Measurements from ENCODE around the gene SOX21. TPM values are rescaled to one million over a fixed set of nuclear protein-coding genes. Genes with fewer than 3 reads are reported as not detected.

SOX21 gene
- total and polyA plus RNA-seq, 9 donors: 0.02 TPM; not detected in 8

DNA sequence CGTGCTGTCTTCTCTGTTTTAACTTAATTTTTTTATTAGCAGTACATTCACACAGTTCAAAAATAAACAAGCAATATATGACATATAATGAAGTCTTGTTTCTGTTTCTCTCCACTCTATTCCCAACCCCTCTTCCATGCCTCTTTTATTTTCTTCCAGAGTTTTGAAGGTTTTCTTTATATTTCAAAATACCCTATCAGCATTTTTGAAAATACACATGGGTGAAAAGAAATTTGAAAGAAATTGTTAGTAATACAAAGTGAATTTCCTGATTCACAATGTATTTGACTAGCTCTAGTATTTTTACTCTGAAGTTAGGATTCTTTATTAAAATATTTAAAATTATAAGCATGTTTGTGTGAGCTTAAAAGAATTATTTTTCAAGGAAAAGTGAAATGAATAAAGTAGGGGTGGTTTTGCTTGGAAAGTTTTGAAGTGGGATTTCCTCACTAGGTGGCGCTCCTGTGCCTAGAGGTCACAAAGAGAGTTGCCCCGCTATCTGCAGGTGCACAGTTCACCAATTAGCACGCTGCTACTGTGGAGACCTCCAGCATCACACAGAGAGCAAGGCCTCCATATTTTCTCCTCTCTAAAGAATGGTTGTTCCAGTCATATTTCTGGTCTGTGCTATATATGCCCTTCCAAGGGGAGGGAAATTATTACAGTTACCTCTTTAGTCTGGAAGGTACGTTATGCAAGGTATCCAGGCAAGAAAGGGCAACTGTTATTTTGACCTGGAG, 37.6 kb downstream of the SOX21 start:
- no peak overlapping the region for H3K27ac ChIP-seq
- H3K9me3 ChIP-seq: no peaks in the 10 kb centered on the region
- TF ChIP-seq EP300 (IDR thresholded peaks at IDR 0.05) (no peak), POLR2A (IDR thresholded peaks at IDR 0.05) (no peak)
- TF ChIP-seq, protein P1, sequence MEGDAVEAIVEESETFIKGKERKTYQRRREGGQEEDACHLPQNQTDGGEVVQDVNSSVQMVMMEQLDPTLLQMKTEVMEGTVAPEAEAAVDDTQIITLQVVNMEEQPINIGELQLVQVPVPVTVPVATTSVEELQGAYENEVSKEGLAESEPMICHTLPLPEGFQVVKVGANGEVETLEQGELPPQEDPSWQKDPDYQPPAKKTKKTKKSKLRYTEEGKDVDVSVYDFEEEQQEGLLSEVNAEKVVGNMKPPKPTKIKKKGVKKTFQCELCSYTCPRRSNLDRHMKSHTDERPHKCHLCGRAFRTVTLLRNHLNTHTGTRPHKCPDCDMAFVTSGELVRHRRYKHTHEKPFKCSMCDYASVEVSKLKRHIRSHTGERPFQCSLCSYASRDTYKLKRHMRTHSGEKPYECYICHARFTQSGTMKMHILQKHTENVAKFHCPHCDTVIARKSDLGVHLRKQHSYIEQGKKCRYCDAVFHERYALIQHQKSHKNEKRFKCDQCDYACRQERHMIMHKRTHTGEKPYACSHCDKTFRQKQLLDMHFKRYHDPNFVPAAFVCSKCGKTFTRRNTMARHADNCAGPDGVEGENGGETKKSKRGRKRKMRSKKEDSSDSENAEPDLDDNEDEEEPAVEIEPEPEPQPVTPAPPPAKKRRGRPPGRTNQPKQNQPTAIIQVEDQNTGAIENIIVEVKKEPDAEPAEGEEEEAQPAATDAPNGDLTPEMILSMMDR (IDR thresholded peaks at IDR 0.05): no peak
- whole genome bisulfite sequencing, 3 donors: 23 to 32% (median 27%) methylated on average over 5 of the region's 5 CpGs
- intact Hi-C loops (cut with DNase I): no loop called here
- H3K4me3 ChIP-seq: no peak overlapping the region
- no peaks in the 10 kb centered on the region for H3K4me1 ChIP-seq (ENCODE audit: insufficient read depth)
- H3K27me3 ChIP-seq: no peaks in the 10 kb centered on the region
- H3K36me3 ChIP-seq: no peaks in the 10 kb centered on the region
- DNase-seq: no peak

DNA sequence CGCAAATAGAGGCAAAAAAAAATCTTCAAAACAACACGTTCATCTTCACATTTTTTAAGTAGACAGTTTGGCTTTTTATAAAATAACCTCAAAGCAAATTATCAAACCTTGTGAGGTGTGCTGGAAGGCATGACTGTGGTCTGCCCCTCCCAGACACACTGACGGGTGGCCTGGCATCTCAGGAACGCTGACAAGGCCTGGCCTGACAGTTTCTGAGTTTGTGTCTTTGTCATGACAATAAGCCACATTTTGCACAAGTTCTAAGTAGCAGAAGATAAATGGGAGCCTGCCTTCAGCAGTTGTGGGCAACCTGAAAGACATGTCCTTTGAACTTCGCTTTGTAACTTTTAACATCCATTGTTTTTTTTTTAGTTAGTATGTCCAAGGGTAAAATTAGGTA, 38.5 kb downstream of the SOX21 start:
- no peaks in the 10 kb centered on the region for H3K27me3 ChIP-seq
- TF ChIP-seq POLR2A (IDR thresholded peaks at IDR 0.05) (no peak), EP300 (IDR thresholded peaks at IDR 0.05) (no peak)
- TF ChIP-seq, protein P1 (IDR thresholded peaks at IDR 0.05): no peak
- H3K27ac ChIP-seq: no peak overlapping the region
- H3K4me1 ChIP-seq (ENCODE audit: insufficient read depth): no peaks in the 10 kb centered on the region
- H3K4me3 ChIP-seq: no peak overlapping the region
- H3K36me3 ChIP-seq: no peaks in the 10 kb centered on the region
- no peaks in the 10 kb centered on the region for H3K9me3 ChIP-seq
- DNase-seq: no peak
- 54 to 64% (median 63%) methylated on average over 5 of the region's 5 CpGs for WGBS, 3 donors
- intact Hi-C loops (cut with DNase I): no loop called here

DNA sequence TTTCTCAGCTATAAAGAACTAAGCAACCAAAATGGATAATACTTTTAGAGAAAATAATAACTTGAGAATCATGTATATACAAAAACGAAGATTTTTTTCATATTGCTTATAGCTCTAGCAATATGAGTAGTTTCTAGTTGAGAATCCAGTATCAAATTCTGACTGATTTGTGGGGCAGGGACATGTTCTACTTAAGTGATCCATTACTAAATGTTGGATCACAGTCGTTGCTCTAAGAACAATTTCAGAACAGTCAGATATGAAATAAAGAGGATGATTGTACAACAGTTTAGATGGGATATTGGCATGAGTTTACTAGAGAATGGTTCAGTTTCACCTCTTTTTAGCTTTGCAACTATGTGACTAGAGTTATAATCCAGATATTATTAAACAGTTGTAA, 39.9 kb downstream of the SOX21 start:
- TF ChIP-seq, protein P1 (IDR thresholded peaks at IDR 0.05): no peak
- TF ChIP-seq EP300 (IDR thresholded peaks at IDR 0.05) (no peak), POLR2A (IDR thresholded peaks at IDR 0.05) (no peak)
- Histone ChIP-seq H3K9me3 (no peaks in the 10 kb centered on the region), H3K4me1 (ENCODE audit: insufficient read depth) (no peaks in the 10 kb centered on the region), H3K27ac (no peak overlapping the region), H3K4me3 (no peak overlapping the region), H3K27me3 (no peaks in the 10 kb centered on the region), H3K36me3 (no peaks in the 10 kb centered on the region)
- intact Hi-C loops (cut with DNase I): no loop called here
- WGBS, 3 donors: 83 to 87% (median 83%) methylated on average over 2 of the region's 2 CpGs
- no peak for DNase-seq

DNA sequence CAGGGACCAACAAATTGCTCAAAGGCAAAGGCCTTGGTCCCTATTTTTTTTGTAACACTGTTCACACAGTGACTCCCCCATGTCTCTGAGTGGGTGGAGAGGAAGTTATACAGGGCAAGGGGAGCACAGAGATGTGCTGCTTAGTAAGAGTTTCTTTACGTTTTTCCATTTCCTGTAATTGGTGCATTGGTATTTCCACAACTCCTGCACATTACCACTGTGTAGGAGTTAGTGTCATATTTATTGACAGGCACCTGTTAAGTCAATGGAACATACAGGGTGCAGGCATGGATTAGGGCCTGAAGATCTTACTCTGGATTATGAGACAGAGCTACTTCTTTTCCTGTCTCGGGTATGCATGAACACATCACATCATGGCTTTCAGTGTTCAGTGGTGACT, 45.2 kb downstream of the SOX21 start:
- Histone ChIP-seq H3K27ac (no peak overlapping the region), H3K9me3 (no peaks in the 10 kb centered on the region), H3K27me3 (no peaks in the 10 kb centered on the region), H3K4me3 (no peak overlapping the region), H3K4me1 (ENCODE audit: insufficient read depth) (no peaks in the 10 kb centered on the region), H3K36me3 (no peaks in the 10 kb centered on the region)
- no peak for DNase-seq
- TF ChIP-seq, protein P1 (IDR thresholded peaks at IDR 0.05): no peak
- no peak for TF ChIP-seq POLR2A (IDR thresholded peaks at IDR 0.05)
- no peak for TF ChIP-seq EP300 (IDR thresholded peaks at IDR 0.05)
- 66 to 77% (median 68%) methylated on average over 2 of the region's 2 CpGs for WGBS, 3 donors
- intact Hi-C loops (cut with DNase I): loop anchor here in 1 of 4 donors (5.0 kb wide), 1 partner anchor 1850 kb away; no protein-coding TSS in a partner anchor
